H1 (cell line): Measurements from ENCODE around the gene MEGF9.

Experiments
- ASH2L ChIP-seq: fragments of 200-600, 300-600 bp; sonication (generic); IDR thresholded peaks from one replicate; pipeline ENCODE4 v1.7.1; 2017; ENCODE audit warnings: low read length
- KDM1A ChIP-seq: fragments of 200-600, 300-600 bp; sonication (generic); IDR thresholded peaks from 2 replicates; pipeline ENCODE4 v1.7.1; 2016; ENCODE audit warnings: mild to moderate bottlenecking, low read length, borderline replicate concordance
- NRF1 ChIP-seq: IDR thresholded peaks from 2 replicates; pipeline ENCODE4 v1.6.1; 2011; ENCODE audit warnings: mild to moderate bottlenecking, low read depth, low read length, improper control_type of control experiment
- POLR2A ChIP-seq, 2 experiments: IDR thresholded peaks; 1 replicate in 1 of 2; 2 replicates in 1 of 2; pipeline ENCODE4 v1.6.1; 2011; ENCODE audit warnings: low read depth in 2 of 2, low read length in 2 of 2, mild to moderate bottlenecking in 2 of 2; ENCODE audit errors: control extremely low read depth in 1 of 2
- POLR2AphosphoS5 ChIP-seq: IDR thresholded peaks from 2 replicates; pipeline ENCODE4 v1.6.1; 2011; ENCODE audit warnings: low read depth, low read length
- RAD21 ChIP-seq, 2 experiments: IDR thresholded peaks in 1 of 2; conservative IDR thresholded peaks in 1 of 2; 2 replicates each; pipeline ENCODE4 v1.6.1; 2011; ENCODE audit warnings: low read depth in 2 of 2, low read length in 2 of 2, improper control_type of control experiment in 1 of 2, inconsistent platforms in 1 of 2, mild to moderate bottlenecking in 1 of 2, moderate library complexity in 1 of 2
- RXRA ChIP-seq: IDR thresholded peaks from 2 replicates; pipeline ENCODE4 v1.6.1; 2011; ENCODE audit warnings: low read depth, mild to moderate bottlenecking, low read length, moderate library complexity; ENCODE audit not compliant: insufficient read depth
- SP1 ChIP-seq: IDR thresholded peaks from 2 replicates; pipeline ENCODE4 v1.6.1; 2011; ENCODE audit warnings: low read depth, low read length
- TF ChIP-seq, protein P1 (sequence below), 3 experiments: IDR thresholded peaks; 1 replicate in 2 of 3; 2 replicates in 1 of 3; pipeline versions ENCODE4 v1.5.1 to v1.6.1; 2011; ENCODE audit warnings: low read length in 3 of 3, mild to moderate bottlenecking in 3 of 3, inconsistent platforms in 2 of 3, low read depth in 1 of 3, moderate library complexity in 1 of 3; ENCODE audit not compliant: insufficient read depth in 1 of 3; ENCODE audit errors: control extremely low read depth in 1 of 3
- TF ChIP-seq, protein P2 (sequence below): IDR thresholded peaks from 2 replicates; pipeline ENCODE4 v1.6.1; 2012; ENCODE audit warnings: inconsistent platforms
- TF ChIP-seq, protein P3 (sequence below): IDR thresholded peaks from 2 replicates; pipeline ENCODE4 v1.6.1; 2012; ENCODE audit warnings: inconsistent platforms

DNA sequence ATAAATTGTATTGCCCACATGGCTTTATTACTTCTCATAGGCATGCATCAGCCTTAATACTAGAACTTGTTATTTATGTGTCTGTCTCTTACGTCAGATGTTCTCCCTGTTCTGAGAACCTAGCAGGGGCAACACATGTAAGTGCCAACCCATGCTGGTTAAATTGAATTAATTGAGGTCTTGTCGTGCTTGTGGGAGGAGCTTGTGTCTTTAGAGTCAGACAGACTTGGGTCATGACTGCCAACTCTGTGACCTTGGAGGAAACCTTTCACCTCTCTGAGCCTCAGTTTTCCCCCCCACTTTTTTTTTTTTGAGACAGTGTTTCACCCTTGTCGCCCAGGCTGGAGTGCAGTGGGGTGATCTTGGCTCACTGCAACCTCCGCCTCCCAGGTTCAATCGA is 2.2 kb upstream of the MEGF9 start:
- TF ChIP-seq KDM1A (no peak), RAD21 (IDR thresholded peaks at IDR 0.05 in 1 of 2, conservative IDR thresholded peaks at IDR 0.05 in 1 of 2; ENCODE audit: low read depth in 2 of 2, low read length in 2 of 2) (no peak), POLR2A (IDR thresholded peaks at IDR 0.05; ENCODE audit: control extremely low read depth in 1 of 2, low read depth in 2 of 2, low read length in 2 of 2) (no peak), NRF1 (no peak), POLR2AphosphoS5 (no peak), RXRA (no peak), ASH2L (no peak), SP1 (no peak)
- TF ChIP-seq, protein P1, sequence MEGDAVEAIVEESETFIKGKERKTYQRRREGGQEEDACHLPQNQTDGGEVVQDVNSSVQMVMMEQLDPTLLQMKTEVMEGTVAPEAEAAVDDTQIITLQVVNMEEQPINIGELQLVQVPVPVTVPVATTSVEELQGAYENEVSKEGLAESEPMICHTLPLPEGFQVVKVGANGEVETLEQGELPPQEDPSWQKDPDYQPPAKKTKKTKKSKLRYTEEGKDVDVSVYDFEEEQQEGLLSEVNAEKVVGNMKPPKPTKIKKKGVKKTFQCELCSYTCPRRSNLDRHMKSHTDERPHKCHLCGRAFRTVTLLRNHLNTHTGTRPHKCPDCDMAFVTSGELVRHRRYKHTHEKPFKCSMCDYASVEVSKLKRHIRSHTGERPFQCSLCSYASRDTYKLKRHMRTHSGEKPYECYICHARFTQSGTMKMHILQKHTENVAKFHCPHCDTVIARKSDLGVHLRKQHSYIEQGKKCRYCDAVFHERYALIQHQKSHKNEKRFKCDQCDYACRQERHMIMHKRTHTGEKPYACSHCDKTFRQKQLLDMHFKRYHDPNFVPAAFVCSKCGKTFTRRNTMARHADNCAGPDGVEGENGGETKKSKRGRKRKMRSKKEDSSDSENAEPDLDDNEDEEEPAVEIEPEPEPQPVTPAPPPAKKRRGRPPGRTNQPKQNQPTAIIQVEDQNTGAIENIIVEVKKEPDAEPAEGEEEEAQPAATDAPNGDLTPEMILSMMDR (IDR thresholded peaks at IDR 0.05; ENCODE audit: control extremely low read depth in 1 of 3, insufficient read depth in 1 of 3, low read depth in 1 of 3, low read length in 3 of 3) = no peak
- TF ChIP-seq, protein P2, sequence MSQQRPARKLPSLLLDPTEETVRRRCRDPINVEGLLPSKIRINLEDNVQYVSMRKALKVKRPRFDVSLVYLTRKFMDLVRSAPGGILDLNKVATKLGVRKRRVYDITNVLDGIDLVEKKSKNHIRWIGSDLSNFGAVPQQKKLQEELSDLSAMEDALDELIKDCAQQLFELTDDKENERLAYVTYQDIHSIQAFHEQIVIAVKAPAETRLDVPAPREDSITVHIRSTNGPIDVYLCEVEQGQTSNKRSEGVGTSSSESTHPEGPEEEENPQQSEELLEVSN = no peak
- TF ChIP-seq, protein P3, sequence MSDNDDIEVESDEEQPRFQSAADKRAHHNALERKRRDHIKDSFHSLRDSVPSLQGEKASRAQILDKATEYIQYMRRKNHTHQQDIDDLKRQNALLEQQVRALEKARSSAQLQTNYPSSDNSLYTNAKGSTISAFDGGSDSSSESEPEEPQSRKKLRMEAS = no peak
